Testis (tissue), 2 donors: ENCODE data around the gene TNRC6A.

Source experiments
- POLR2A ChIP-seq: fragments of 450-650 bp; IDR thresholded peaks from one replicate; pipeline ENCODE4 v1.6.1; 2017; ENCODE audit warnings: antibody characterized with exemption, mild to moderate bottlenecking, moderate library complexity
- TF ChIP-seq, protein P1 (sequence below), 3 experiments: fragments of 450-650 bp in 2 of 3; fragments of 200-600 bp in 1 of 3; sonication (generic) in 1 of 3; IDR thresholded peaks; one replicate each; pipeline ENCODE4 v1.5.1; 2016 to 2019; ENCODE audit warnings: antibody characterized with exemption in 3 of 3, mild to moderate bottlenecking in 2 of 3, moderate library complexity in 1 of 3

DNA sequence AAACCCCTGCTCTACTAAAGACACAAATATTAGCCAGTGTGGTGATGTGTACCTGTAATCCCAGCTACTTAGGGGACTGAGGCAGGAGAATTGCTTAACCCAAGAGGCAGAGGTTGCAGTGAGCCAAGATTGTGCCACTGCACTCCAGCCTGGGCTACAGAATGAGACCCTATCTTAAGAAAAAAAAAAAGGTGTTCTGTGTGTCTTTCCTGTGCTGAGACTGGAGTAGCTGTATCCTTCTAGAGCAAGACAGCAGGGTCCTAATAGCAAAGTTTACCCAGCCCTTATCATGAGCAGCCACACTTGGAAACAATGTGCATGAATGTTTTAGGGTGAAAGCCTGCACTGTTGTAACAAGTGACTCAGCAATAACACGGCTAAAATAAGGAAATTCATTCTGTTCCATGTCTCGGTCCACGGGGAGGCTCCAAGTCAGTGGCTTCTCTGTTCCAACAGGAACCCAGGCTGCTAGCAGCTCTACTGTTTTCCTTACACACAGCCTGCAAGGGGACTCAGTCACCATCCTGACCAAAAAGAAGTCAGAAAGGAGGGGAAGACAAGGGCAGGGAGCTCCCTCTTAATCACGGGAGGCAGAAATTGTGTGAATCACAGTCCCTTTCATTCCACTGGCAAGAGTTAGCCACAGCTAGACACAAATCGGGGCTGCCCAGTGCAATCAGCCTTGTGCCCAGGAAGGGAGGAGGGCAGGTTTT, 109.3 kb downstream of the TNRC6A start:
- TF ChIP-seq, protein P1, sequence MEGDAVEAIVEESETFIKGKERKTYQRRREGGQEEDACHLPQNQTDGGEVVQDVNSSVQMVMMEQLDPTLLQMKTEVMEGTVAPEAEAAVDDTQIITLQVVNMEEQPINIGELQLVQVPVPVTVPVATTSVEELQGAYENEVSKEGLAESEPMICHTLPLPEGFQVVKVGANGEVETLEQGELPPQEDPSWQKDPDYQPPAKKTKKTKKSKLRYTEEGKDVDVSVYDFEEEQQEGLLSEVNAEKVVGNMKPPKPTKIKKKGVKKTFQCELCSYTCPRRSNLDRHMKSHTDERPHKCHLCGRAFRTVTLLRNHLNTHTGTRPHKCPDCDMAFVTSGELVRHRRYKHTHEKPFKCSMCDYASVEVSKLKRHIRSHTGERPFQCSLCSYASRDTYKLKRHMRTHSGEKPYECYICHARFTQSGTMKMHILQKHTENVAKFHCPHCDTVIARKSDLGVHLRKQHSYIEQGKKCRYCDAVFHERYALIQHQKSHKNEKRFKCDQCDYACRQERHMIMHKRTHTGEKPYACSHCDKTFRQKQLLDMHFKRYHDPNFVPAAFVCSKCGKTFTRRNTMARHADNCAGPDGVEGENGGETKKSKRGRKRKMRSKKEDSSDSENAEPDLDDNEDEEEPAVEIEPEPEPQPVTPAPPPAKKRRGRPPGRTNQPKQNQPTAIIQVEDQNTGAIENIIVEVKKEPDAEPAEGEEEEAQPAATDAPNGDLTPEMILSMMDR (IDR thresholded peaks at IDR 0.05) = no peak
- no peak for TF ChIP-seq POLR2A
